Ishikawa (cell line): Measurements from ENCODE around the gene ATXN1L.

ENCODE experiments used
- CEBPB ChIP-seq: IDR thresholded peaks from 2 replicates; pipeline ENCODE4 v1.6.1; 2012
- EP300 ChIP-seq: IDR thresholded peaks from 2 replicates; pipeline ENCODE4 v1.6.1; 2012; ENCODE audit warnings: borderline replicate concordance
- FOXM1 ChIP-seq: IDR thresholded peaks from 2 replicates; pipeline ENCODE4 v1.6.1; 2012; ENCODE audit warnings: low read depth, borderline replicate concordance
- MAX ChIP-seq: IDR thresholded peaks from 2 replicates; pipeline ENCODE4 v1.6.1; 2012
- RAD21 ChIP-seq: IDR thresholded peaks from 2 replicates; pipeline ENCODE4 v1.6.1; 2012; ENCODE audit warnings: low read depth
- TAF1 ChIP-seq: IDR thresholded peaks from 2 replicates; pipeline ENCODE4 v1.6.1; 2012; ENCODE audit warnings: low read depth, mild to moderate bottlenecking
- TCF12 ChIP-seq: IDR thresholded peaks from 2 replicates; pipeline ENCODE4 v1.6.1; 2012; ENCODE audit warnings: low read depth
- TEAD4 ChIP-seq: IDR thresholded peaks from 2 replicates; pipeline ENCODE4 v1.6.1; 2012
- USF1 ChIP-seq: IDR thresholded peaks from 2 replicates; pipeline ENCODE4 v1.6.1; 2012

GRCh38 chr16:71826533-71827017, 19.2 kb upstream of the ATXN1L start:
- TF ChIP-seq RAD21 (no peak), TCF12 (no peak), CEBPB (no peak), MAX (no peak), USF1 (no peak), TAF1 (no peak), EP300 (no peak), TEAD4 (no peak), FOXM1 (no peak)
